Measurements from ENCODE around the gene MMEL1.
"Not testable (repeated sequence)": the region's sequence is repeated elsewhere in the genome, so short reads cannot be mapped to it uniquely, and the experiment has no call there.

The MMEL1 gene

DNA sequence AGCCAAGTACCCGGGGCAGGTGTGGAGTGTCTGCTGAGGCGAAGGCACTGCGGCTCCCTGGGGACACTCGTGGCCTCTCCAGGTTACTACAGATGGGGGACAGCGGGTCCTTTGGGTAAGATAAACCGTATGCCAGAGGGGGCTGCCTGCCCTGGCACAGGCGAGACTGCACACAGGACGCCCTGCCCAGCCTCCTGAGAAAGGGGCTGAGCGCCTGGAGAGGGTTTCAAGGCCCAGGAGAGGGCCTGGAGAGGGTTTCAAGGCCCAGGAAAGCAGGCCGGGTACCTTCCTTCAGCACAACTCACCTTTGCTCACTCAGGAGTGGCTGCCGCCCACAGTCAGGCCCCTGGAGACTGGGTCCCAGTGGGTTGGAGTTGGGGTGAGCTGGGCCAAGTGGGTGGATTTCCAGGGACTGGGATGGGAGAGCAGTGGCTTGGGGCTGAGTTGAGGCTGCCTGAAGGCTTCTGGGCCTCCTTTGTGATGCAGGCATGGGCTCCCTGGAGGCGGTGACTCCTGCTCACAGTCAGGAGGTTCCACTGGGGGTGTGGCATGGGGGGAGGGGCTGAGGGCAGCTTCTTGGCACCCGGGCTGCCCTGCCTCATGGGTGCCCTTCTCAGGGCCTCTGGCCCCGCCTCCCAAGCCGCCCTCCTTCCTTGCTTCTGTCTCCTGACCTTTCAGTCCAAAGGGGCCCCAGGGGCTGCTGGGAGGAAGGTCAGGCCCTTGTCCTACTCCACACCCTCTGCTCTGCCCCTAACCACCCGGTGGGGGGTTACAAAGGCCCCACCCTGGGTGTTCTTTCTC, at the start of gene MMEL1:
Gene MMEL1 (minus strand): TSS at position 456 of the 801 bp plus-strand sequence. CDS start 3,532 bp downstream, outside the sequence.
- no peak for DNase-seq (ENCODE audit: low spot score)

DNA sequence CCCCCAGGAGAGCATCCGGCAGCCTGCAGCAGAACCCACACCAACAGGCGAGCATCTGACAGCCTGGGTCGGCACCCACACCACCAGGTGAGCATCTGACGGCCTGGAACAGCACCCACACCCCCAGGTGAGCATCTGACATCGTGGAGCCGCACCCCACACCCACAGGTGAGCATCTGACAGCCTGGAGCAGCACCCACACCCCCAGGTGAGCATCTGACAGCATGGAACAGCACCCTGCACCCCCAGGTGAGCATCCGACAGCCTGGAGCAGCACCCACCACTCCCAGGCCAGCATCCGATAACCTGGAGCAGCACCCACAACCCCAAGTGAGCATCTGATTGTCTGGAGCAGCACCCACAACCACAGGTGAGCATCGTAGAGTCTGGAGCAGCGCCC, 43.9 kb upstream of the MMEL1 start:
- not testable (repeated sequence) for DNase-seq (ENCODE audit: low spot score)

DNA sequence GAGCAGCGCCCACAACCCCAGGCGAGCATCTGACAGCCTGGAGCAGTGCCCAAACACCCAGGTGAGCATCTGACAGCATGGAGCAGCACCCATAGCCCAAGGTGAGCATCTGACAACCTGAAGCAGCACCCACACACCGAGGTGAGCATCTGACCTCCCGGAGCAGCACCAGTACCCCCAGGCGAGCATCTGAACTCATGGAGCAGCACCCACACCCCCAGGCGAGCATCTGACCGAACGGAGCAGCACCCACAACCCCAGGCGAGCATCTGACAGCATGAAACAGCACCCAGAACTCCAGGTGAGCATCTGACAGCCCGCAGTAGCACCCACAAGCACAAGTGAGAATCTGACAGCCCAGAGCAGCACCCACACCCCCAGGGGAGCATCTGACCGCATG, 38.8 kb upstream of the MMEL1 start:
- not testable (repeated sequence) for DNase-seq (ENCODE audit: low spot score)

- DNase-seq (ENCODE audit: low spot score) = not testable (repeated sequence)
Observed at GRCh38 chr1:2659806-2660205, 27.0 kb upstream of the MMEL1 start.

GRCh38 chr1:2657909-2658308, 25.1 kb upstream of the MMEL1 start:
- DNase-seq (ENCODE audit: low spot score) = not testable (repeated sequence)

GRCh38 chr1:2657124-2657523, 24.3 kb upstream of the MMEL1 start:
- not testable (repeated sequence) for DNase-seq (ENCODE audit: low spot score)

DNA sequence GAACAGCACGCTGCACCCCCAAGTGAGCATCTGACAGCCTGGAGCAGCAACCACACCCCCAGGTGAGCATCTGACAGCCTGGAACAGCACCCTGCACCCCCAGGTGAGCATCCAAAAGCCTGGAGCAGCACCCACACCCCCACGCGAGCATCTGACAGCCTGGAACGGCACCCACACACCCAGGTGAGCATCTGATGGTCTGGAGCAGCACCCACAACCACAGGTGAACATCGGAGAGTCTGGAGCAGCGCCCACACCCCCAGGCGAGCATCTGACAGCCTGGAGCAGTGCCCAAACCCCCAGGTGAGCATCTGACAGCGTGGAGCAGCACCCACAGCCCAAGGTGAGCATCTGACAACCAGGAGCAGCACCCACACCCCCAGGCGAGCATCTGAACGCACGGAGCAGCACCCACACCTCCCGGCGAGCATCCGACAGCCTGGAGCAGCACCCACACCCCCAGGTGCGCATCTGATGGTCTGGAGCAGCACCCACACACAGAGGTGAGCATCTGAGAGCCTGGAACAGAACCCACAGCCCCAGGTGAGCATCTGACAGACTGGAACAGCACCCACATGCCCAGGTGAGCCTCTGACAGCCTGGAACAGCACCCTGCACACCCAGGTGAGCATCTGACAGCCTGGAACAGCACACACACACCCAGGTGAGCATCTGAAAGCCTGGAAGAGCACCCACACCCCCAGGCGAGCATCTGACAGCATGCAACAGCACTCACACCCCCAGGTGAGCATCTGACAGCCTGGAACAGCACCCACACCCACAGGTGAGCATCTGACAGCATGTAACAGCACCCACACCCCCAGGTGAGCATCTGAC, 23.0 kb upstream of the MMEL1 start:
- DNase-seq (ENCODE audit: low spot score) = not testable (repeated sequence)

GRCh38 chr1:2654443-2654948, 21.7 kb upstream of the MMEL1 start:
- not testable (repeated sequence) for DNase-seq (ENCODE audit: low spot score)

DNA sequence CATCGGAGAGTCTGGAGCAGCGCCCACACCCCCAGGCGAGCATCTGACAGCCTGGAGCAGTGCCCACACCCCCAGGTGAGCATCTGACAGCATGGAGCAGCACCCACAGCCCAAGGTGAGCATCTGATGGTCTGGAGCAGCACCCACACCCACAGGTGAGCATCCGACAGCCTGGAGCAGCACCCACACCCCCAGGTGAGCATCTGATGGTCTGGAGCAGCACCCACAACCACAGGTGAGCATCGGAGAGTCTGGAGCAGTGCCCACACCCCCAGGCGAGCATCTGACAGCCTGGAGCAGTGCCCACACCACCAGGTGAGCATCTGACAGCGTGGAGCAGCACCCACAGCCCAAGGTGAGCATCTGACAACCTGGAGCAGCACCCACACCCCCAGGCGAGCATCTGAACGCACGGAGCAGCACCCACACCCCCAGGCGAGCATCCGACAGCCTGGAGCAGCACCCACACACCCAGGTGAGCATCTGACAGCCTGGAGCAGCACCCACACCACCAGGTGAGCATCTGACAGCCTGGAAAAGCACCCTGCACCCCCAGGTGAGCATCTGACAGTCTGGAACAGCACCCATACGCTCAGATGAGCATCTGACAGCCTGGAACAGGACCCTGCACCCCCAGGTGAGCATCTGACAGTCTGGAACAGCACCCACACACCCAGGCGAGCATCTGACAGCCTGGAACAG, 21.1 kb upstream of the MMEL1 start:
- DNase-seq (ENCODE audit: low spot score) = peak; percentile 9

DNA sequence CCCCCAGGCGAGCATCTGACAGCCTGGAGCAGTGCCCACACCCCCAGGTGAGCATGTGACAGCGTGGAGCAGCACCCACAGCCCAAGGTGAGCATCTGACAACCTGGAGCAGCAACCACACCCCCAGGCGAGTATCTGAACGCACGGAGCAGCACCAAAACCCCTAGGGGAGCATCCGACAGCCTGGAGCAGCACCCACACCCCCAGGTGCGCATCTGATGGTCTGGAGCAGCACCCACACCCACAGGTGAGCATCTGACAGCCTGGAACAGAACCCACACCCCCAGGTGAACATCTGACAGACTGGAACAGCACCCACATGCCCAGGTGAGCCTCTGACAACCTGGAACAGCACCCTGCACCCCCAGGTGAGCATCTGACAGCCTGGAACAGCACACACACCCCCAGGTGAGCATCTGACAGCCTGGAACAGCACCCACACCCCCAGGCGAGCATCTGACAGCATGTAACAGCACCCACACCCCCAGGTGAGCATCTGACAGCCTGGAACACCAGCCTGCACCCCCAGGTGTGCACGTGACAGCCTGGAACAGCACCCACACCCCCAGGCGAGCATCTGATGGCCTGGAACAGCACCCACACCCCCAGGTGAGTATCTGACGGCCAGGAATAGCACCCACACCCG, 20.2 kb upstream of the MMEL1 start:
- DNase-seq (ENCODE audit: low spot score) = not testable (repeated sequence)

DNA sequence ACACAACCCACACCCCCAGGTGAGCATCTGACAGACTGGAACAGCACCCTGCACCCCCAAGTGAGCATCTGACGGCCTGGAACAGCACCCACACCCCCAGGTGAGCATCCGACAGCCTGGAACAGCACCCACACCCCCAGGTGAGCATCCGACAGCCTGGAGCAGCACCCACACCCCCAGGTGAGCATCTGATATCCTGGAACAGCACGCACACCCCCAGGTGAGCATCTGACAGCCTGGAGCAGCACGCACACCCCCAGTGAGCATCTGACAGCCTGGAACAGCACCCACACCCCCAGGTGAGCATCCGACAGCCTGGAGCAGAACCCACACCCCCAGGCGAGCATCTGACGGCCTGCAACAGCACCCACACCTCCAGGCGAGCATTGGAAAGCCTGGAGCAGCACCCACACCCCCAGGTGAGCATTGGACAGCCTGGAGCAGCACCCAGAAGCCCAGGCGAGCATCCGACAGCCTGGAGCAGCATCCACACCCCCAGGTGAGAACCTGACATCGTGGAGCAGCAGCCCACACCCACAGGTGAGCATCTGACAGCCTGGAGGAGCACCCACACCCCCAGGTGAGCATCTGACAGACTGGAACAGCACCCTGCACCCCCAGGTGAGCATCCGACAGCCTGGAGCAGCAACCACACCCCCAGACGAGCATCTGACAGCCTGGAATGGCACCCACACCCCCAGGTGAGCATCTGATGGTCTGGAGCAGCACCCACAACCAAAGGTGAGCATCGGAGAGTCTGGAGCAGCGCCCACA, 19.5 kb upstream of the MMEL1 start:
- DNase-seq (ENCODE audit: low spot score) = not testable (repeated sequence)

GRCh38 chr1:2650967-2651645, 18.3 kb upstream of the MMEL1 start:
- no peak for DNase-seq (ENCODE audit: low spot score)

GRCh38 chr1:2646837-2647236, 14.0 kb upstream of the MMEL1 start:
- no peak for DNase-seq (ENCODE audit: low spot score)

DNA sequence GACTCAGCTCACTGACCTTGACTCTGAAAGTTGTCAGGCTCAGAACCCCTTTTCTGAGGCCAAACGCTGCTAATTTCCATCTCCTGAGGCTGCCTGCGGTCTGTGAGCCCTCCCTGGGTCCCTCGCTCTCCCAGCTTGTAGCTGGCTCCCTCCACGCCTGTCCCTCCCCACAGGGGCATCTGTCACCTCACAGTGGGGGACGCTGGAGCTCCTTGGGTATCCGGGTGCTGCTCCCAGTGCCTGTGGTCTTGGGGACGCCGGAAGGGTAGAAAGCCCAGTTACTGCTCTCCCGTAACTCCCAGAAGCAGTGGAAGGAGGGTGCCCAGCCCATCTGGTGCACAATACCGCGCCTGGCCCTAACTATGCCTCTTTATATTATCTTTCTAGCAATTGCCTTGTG, 13.0 kb upstream of the MMEL1 start:
- DNase-seq (ENCODE audit: low spot score) = no peak

GRCh38 chr1:2645143-2645542, 12.3 kb upstream of the MMEL1 start:
- no peak for DNase-seq (ENCODE audit: low spot score)

- DNase-seq (ENCODE audit: low spot score) = no peak
Observed at GRCh38 chr1:2644591-2645101, 11.8 kb upstream of the MMEL1 start.

DNA sequence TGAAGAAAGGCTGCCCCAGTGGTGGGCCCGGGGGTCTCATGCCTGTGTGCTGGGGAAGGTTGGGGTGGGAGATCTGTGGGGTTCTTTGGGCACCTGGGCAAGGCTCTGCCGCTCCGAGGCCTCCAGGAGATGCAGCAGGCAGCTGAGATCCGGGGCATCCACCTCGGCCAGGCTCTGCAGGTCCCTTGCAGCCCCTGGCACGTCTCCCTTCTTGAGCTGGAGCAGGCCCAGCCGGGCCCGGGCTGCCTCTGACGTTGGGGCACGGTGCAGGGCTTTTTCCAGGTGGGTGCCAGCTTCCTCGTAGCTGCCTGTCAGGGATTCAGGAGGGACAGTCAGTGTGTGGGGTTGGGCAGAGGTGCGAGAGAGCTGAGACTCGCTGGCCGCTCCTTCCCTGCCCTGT, 11.4 kb upstream of the MMEL1 start:
- no peak for DNase-seq (ENCODE audit: low spot score)

GRCh38 chr1:2643414-2644077, 10.7 kb upstream of the MMEL1 start:
- DNase-seq (ENCODE audit: low spot score) = no peak
